ENCODE measurements around the gene SLC9A9.

The SLC9A9 gene

DNA sequence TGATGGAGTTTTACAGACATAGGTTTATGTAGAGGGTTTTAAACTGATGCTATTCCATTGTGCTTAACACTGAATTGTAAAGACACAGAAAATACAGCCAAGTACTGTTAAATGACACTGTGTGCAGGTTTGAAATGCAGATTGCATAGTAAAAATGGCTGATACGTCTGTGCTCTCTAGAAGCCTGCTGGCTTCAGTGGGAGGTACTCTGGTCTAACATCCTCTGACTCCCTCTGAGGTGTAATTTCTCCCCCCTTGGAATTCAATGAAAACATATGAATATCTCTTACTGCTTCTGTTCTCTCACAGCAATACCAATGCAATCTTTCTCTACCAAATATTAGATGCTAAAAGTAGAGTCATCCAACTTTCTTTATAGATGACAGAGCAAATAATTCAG is 176.6 kb downstream of the SLC9A9 start:
- TF ChIP-seq, protein P1, sequence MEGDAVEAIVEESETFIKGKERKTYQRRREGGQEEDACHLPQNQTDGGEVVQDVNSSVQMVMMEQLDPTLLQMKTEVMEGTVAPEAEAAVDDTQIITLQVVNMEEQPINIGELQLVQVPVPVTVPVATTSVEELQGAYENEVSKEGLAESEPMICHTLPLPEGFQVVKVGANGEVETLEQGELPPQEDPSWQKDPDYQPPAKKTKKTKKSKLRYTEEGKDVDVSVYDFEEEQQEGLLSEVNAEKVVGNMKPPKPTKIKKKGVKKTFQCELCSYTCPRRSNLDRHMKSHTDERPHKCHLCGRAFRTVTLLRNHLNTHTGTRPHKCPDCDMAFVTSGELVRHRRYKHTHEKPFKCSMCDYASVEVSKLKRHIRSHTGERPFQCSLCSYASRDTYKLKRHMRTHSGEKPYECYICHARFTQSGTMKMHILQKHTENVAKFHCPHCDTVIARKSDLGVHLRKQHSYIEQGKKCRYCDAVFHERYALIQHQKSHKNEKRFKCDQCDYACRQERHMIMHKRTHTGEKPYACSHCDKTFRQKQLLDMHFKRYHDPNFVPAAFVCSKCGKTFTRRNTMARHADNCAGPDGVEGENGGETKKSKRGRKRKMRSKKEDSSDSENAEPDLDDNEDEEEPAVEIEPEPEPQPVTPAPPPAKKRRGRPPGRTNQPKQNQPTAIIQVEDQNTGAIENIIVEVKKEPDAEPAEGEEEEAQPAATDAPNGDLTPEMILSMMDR (IDR thresholded peaks at IDR 0.05; ENCODE audit: low read depth, low read length, missing control alignments) = no peak
- Histone ChIP-seq H3K27ac (no peak overlapping the region), H3K27me3 (replicated peaks) (no peaks in the 10 kb centered on the region), H3K36me3 (replicated peaks) (no peaks in the 10 kb centered on the region), H3K4me3 (ENCODE audit: low read depth, low read length) (no peak overlapping the region)
- in situ Hi-C loops (cut with HindIII; ENCODE audit: low pct_ligation_motif_present, low sequenced_read_pairs) = no loop called here
- no peak for DNase-seq

DNA sequence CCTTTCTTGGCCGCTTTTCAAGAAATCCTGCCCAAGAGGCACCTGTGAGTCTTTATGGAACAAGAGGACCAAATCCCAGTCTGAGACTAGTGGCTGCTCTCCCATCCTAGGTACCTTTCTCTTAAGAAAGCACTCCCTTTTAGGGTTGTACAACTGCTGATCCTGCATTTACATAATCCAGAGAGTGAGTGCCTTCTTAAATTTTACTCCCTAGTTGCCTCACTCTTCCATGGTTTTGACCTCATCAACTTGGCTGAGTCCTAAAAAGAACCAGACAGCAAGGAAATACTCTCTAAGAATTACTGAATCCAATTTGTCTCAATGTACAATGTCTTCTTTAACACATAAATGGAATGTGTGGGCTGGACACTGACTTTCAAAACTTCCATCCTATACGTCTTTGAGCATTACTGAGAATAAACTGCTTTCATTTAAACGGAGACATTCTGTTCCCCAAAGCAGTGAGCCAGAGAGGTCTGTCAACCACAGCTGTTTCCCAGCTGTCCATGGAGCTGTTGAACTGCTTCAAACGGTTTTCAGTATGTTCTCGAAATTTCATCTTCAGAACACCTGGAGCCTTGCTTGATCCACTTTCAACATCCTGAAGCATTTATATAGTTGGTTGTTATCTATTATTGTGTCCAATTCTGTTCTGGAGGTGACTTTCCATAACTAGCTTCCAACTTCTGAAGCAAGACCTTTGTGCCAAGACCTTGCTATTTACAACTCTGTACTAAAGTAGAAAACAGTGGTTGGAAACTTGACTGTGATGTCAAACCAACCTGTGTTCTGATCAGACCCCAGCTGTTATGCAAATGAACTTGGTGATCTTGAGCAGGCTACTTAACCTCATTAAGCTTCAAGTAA is 179.1 kb downstream of the SLC9A9 start:
- in situ Hi-C loops (cut with HindIII; ENCODE audit: low pct_ligation_motif_present, low sequenced_read_pairs) = no loop called here
- TF ChIP-seq, protein P1 (IDR thresholded peaks at IDR 0.05; ENCODE audit: low read depth, low read length, missing control alignments) = no peak
- no peak overlapping the region for H3K4me3 ChIP-seq (ENCODE audit: low read depth, low read length)
- H3K27ac ChIP-seq = no peak overlapping the region
- no peak for DNase-seq
- no peaks in the 10 kb centered on the region for H3K27me3 ChIP-seq (replicated peaks)
- no peaks in the 10 kb centered on the region for H3K36me3 ChIP-seq (replicated peaks)

DNA sequence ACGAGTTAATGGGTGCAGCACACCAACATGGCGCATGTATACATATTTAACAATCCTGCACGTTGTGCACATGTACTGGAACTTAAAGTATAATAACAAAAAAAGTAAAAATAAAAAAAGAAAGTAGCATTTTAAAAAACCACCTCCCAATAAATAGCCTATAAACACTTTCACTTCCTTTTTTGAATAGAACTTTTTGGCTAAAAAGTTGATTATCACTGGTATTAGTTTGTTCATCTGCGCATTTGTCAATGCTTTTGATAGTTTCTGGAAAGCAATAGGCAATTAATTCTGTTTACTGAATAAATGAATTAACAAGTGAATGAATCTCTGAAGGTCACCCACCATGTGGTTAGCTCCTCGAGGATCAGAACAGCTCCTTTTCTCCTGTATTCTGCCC is 179.9 kb downstream of the SLC9A9 start:
- TF ChIP-seq, protein P1 (IDR thresholded peaks at IDR 0.05; ENCODE audit: low read depth, low read length, missing control alignments) = no peak
- Histone ChIP-seq H3K4me3 (ENCODE audit: low read depth, low read length) (no peak overlapping the region), H3K27ac (no peak overlapping the region), H3K27me3 (replicated peaks) (no peaks in the 10 kb centered on the region), H3K36me3 (replicated peaks) (no peaks in the 10 kb centered on the region)
- in situ Hi-C loops (cut with HindIII; ENCODE audit: low pct_ligation_motif_present, low sequenced_read_pairs) = no loop called here
- no peak for DNase-seq

DNA sequence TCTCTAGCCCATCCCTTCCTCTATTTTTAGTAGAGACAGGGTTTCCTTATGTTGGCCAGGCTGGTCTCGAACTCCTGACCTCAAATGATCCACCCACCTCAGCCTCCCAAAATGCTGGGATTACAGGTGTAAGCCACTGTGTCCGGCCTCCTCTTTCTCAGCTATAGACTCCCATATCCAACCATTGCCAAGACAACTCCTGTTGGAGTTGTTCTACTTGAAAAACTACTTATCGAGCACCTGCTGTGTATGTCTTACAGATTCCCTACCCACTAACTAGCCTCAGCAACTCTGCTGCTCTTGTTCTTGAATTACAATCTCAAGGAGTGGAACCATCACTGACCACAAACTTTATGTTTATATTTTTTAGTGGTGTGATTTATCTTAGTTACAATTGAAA is 186.6 kb downstream of the SLC9A9 start:
- H3K27ac ChIP-seq = no peak overlapping the region
- TF ChIP-seq, protein P1 (IDR thresholded peaks at IDR 0.05; ENCODE audit: low read depth, low read length, missing control alignments) = no peak
- no peaks in the 10 kb centered on the region for H3K36me3 ChIP-seq (replicated peaks)
- in situ Hi-C loops (cut with HindIII; ENCODE audit: low pct_ligation_motif_present, low sequenced_read_pairs) = no loop called here
- no peaks in the 10 kb centered on the region for H3K27me3 ChIP-seq (replicated peaks)
- no peak for DNase-seq
- no peak overlapping the region for H3K4me3 ChIP-seq (ENCODE audit: low read depth, low read length)

DNA sequence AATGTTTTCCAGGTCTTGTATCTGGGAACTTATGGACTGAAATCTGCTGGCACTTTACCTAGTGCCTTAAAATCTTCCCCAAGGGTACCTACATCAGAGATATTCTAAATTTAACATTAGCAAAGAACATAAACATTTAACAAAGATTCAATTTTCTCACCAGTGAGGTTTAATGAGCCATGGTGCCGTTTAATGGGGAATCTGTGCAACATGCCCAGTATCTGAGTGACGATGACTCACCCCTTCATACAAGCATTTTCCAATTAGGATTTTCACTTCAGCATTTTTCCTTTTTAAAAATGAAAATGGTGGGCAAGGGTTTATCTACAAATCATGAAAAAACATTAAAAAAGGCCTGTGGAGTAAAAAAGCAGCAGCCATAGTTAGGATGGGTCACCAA is 189.4 kb downstream of the SLC9A9 start:
- Histone ChIP-seq H3K27me3 (replicated peaks) (no peaks in the 10 kb centered on the region), H3K36me3 (replicated peaks) (no peaks in the 10 kb centered on the region), H3K4me3 (ENCODE audit: low read depth, low read length) (no peak overlapping the region), H3K27ac (no peak overlapping the region)
- in situ Hi-C loops (cut with HindIII; ENCODE audit: low pct_ligation_motif_present, low sequenced_read_pairs) = no loop called here
- TF ChIP-seq, protein P1 (IDR thresholded peaks at IDR 0.05; ENCODE audit: low read depth, low read length, missing control alignments) = no peak
- DNase-seq = no peak

DNA sequence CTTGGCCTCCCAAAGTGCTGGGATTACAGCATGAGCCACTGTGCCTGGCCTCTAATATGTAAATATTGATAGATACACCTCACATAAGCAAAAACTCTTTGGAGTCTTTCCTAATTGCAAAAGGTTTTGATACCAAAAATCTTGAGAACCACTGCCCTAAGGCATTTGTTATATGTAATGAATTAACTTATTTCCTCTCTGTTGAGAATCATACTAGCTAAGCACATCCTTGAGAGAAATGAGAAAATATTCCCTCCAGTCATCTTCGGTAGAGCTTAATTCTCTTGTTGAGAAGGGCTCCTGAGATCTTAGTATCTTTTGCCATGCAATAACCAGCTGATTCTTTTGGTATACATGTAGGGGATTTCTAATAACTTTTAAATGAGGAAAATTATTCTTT is 190.2 kb downstream of the SLC9A9 start:
- no peaks in the 10 kb centered on the region for H3K36me3 ChIP-seq (replicated peaks)
- no peak overlapping the region for H3K27ac ChIP-seq
- no peak for DNase-seq
- no peaks in the 10 kb centered on the region for H3K27me3 ChIP-seq (replicated peaks)
- no peak overlapping the region for H3K4me3 ChIP-seq (ENCODE audit: low read depth, low read length)
- in situ Hi-C loops (cut with HindIII; ENCODE audit: low pct_ligation_motif_present, low sequenced_read_pairs) = no loop called here
- TF ChIP-seq, protein P1 (IDR thresholded peaks at IDR 0.05; ENCODE audit: low read depth, low read length, missing control alignments) = no peak
